Endothelial cell of umbilical vein (primary cell): Measurements from ENCODE around the gene MAPK8IP3.

Experiments used
- CTCF ChIP-seq, 2 donors: IDR thresholded peaks; 1 replicate in 1 of 2; 2 replicates in 1 of 2; pipeline ENCODE4 v1.5.1; 2011; ENCODE audit warnings: low read length in 2 of 2, mild to moderate bottlenecking in 2 of 2, moderate library complexity in 2 of 2, control low read depth in 1 of 2, inconsistent platforms in 1 of 2, low read depth in 1 of 2; ENCODE audit not compliant: insufficient read depth in 1 of 2; ENCODE audit errors: extremely low read depth in 1 of 2
- POLR2A ChIP-seq: IDR thresholded peaks from 2 replicates; pipeline ENCODE4 v1.6.1; 2012; ENCODE audit warnings: low read depth, mild to moderate bottlenecking, control low read depth, low read length

DNA sequence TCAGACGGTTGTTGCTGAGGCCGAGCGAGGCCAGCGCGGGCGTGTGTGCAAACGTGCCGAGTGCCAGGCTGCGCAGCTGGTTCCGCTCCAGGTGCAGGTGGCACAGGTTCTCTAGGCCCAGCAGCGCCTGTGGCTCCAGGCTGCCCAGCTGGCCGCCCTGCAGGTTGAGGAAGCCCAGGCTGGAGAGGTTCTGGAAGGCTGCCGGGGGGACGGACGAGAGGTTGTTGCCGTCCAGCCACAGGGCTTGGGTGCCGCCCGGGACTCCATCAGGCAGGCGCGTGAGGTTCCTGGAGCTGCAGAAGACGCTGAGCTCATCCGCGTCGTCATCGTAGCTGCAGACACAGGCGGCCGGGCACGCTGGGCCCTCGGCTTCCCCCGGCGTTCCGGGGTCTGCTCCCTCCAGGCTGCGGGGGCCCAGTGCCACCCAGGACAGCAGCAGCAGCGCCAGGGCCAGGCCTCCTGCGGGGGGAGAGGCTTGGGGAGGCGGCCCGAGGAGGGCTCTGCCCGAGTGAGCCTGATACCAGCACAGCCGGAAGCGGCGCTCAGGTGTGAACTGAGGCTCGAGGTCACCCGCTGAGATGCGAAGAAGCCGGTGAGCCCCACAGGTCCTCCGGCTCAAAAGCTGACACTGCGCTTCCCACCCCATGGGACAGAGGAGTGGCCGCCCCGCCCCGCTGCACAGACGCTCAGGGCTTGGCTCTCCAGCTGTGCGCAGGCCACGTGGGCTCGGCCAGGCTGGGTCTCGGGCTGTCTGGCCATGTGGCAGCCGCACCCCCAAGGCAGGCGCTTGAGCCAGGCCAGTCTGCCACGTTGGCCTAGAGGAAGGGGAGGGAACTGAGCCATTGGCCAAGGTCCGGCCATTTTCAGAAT lies 86.2 kb downstream of the MAPK8IP3 start:
- TF ChIP-seq POLR2A (no peak), CTCF (IDR thresholded peaks at IDR 0.05; ENCODE audit: extremely low read depth in 1 of 2, insufficient read depth in 1 of 2, low read depth in 1 of 2, low read length in 2 of 2) (no peak)
